Sciatic nerve (tissue), 1 donor: ENCODE measurements around the gene RNF7. TPM values are rescaled to one million over a fixed set of nuclear protein-coding genes. Genes with fewer than 3 reads are reported as not detected.

Experiments
- total RNA-seq: library from RNA; stranded (reverse); fragmentation: NEBNext Ultra II Directional; extraction: Animal tissue kit (Norgen Biotek cat#: 25700); gene quantifications from one replicate; pipeline ENCODE4 v1.2.1, GENCODE V29; 2021
- donor health status: DM: no; HTN: no; CAD: no.

RNF7 gene
- total RNA-seq, 1 donor from 2014 or later = 62.8 TPM

Other genes with a start within 250 kb of the RNF7 start
- not detected for gene GRK7, start 25.1 kb downstream of the RNF7 start, total RNA-seq
- gene ATP1B3, start 138.3 kb downstream of the RNF7 start, total RNA-seq = 126 TPM